GM21390 (cell line): ENCODE results near the gene ZNF117.
"Not testable (repeated sequence)": the region's sequence is repeated elsewhere in the genome, so short reads cannot be mapped to it uniquely, and the experiment has no call there.

Experiments
- ATAC-seq: cut with Tn5 transposase; IDR thresholded peaks from one replicate; pipeline ENCODE4 v1.9.1; 2021; ENCODE audit not compliant: unreplicated experiment

The ZNF117 gene

DNA sequence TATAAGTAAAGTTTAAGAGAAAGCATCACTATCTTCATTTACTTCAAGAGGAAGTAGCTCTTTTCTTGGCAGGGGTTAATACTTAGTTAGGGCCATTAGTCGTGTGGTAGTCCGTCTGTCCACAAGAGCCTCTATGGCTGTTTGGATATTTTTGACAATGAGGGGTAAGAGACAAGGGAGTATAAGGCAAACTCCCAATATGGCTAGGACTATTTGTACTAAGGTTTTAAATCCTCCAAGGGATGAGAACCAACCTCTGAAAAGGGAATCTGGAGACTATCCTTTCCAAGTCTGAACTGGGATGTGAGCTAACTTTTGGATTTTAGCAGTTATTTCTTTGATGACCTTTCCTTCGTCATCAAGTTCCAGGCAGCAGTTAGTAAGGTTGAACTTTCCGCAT is at the start of gene ZNF117:
Gene ZNF117 (minus strand): TSS at position 101 of the 400 bp plus-strand sequence.
- no peak for ATAC-seq

DNA sequence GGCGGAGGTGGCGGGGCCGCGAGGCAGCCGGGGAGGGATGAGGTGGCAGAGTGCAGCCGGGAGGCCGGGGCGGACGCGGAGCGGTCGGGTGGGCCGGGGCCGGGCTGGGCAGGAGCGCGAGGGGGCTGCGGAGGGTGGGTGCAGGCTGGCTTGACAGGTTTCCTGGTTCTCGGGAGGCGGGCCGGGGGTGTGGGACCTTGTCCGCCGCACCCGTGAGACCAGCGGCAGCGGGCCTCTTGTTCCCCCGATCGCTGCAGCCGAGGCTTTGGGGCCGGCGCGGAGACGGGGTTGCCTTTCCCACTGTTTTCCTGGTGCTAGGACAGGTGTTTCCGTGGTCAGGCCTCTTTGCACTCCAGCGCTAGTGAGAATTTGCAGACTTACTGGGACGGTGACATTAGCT is 47.9 kb upstream of the ZNF117 start:
- ATAC-seq: peak; percentile 26

DNA sequence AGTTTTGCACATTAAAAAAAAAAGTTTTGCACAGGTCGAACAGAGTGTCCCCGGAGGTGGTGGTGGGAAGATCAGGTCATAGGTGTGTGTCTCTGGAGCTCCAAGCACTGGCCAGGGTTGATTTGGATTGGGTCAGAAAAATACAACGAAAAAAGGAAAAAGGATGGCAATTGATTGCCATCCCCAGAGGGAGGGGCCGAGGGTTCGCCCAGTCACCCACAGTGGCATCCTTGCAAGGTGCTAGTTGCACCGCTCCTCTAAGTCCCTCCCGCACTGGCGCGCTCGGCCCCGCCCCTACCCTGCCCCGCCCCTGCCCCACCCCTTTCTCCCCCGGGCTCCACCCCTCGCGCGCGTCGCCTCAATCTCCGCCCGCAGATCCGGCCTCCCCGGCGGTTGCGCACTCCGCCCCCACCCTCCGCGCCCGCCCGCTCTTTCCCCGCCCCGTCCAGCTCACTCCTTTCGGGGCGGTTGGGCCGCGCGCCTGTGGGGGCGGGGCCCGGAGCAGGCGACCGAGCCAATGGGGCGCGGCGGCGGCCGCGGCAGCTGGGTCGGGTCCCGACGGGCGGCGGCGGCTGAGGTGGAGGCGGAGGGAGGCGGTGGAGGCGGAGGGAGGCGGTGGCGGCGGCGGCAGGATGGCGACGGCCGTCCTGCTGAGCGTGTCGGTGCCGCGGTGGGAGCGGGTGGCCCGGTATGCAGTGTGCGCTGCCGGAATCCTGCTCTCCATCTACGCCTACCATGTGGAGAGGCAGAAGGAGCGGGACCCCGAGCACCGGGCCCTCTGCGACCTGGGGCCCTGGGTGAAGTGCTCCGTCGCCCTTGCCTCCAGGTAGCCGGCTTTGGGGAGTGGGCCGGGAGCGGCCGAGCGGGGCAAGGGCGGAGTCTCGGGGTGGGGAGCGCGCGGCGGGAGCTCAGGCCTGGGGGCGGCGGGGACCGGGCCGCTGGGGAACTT is 47.2 kb upstream of the ZNF117 start:
- ATAC-seq: peak; percentile 80

DNA sequence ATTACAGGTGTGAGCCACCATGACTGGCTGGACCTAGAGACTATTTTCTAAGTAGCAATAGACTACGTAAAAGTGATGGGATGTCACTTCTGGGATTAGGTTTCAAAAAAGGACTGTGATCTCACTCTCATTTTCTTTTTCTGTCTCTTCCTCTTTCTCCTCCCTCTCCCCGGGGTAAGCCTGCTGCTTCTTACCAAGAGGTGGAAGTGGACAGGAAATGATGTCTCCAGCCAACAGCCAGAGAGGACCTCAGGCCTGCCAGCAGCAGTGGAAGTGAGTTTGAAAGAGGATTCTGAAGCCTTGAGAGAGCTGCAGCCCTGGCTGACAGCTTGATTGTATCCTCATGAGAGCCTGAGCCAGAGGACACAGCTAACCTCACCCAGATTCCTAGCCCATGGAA is 45.7 kb upstream of the ZNF117 start:
- ATAC-seq: not testable (repeated sequence)

DNA sequence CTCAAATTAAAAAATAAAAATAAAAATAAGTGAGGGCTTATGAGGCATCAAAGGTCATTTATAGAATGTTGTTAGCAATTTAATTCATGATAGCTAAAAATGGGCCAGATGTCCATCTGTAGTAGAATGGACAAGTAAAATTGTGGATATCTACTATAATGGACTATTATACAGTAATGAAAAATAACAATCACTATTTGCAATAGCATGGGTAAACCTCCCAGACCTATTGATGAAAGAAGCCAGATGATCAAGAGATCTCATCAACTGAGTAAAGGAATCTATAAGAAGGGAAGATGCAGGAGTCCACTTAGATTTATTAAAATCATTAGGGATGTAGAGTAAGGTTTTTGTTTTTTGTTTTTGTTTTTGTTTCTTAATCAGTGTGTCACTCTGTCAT is 44.6 kb upstream of the ZNF117 start:
- ATAC-seq: not testable (repeated sequence)

DNA sequence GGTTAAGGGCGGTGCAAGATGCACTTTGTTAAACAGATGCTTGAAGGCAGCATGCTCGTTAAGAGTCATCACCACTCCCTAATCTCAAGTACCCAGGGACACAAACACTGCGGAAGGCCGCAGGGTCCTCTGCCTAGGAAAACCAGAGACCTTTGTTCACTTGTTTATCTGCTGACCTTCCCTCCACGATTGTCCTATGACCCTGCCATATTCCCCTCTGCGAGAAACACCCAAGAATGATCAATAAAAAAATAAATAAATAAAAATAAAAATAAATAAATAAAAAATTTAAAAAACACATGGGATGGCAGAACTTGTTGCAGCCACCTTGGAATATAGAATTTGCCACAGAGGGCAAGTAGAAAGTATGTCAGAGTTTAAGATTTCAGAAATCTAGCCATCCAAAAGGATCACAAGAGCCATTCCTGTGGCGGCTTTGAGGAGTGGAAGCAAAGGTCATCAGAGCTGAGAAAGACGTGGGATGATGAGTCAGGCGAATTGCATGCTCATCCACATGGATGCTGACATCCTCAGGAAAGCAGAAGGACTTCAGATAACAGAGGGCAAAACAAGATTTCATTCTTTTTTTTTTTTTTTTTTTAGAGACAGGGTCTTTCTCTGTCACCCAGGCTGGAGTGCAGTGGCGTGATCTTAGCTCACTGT is 43.4 kb upstream of the ZNF117 start:
- ATAC-seq: not testable (repeated sequence)

DNA sequence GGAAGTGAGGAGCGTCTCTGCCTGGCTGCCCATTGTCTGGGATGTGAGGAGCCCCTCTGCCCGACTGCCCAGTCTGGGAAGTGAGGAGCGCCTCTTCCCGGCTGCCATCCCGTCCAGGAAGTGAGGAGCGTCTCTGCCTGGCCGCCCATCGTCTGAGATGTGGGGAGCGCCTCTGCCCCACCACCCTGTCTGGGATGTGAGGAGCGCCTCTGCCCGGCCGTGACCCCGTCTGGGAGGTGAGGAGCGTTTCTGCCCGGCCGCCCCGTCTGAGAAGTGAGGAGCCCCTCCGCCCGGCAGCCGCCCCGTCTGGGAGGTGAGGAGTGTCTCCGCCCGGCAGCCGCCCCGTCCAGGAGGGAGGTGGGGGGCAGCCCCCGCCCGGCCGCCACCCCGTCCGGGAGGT is 42.6 kb upstream of the ZNF117 start:
- ATAC-seq: not testable (repeated sequence)

DNA sequence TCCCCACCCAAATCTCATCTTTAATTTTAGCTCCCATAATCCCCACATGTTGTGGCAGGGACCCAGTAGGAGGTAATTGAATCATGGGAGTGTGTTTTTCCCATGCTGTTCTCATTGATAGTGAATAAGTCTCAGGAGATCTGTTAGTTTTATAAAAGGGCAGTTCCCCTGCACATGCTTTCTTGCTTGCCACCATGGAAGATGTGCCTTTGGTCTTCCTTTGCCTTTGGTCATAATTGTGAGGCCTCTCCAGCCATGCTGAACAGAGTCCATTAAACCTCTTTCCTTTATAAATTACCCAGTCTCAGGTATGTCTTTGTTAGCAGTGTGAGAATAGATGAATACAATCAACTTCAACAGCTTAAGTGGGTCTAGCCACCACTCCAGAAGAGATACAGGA is 34.2 kb upstream of the ZNF117 start:
- not testable (repeated sequence) for ATAC-seq

DNA sequence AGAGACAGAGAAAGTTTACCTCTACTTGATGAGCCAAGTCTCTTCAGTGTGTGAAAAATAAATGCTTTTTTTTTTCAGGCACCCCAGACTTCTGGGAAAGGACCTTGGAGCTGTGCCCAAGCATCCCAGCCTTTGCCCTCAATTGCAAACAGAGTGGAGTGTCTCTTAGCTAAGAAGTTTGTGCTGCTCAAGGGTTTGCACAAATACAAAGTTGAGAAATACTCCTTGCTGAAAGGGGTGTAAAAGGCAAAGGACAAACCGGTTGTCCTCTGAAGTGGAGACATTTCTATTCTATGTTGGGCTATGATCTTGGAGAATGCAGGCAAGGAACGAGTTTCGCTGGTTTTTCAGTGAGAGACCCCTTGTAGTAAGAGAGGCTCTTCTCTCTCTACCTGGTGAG is 30.1 kb upstream of the ZNF117 start:
- ATAC-seq: not testable (repeated sequence)

DNA sequence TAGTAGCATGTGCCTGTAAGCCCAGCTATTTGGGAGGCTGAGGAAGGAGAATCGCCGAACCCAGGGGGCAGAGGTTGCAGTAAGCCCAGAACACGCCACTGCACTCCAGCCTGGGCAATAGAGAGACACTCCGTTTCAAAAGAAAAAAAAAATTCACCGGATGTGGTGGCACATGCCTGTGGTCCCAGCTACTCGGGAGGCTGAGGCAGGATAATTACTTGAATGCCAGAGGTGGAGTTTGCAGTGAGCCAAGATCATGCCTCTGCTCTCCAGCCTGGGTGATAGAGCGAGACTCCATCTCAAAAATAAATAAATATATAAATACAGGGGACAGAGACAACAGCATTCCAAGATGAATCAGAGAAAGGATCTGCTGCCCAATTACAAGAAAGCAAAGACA is 19.0 kb upstream of the ZNF117 start:
- ATAC-seq: not testable (repeated sequence)

DNA sequence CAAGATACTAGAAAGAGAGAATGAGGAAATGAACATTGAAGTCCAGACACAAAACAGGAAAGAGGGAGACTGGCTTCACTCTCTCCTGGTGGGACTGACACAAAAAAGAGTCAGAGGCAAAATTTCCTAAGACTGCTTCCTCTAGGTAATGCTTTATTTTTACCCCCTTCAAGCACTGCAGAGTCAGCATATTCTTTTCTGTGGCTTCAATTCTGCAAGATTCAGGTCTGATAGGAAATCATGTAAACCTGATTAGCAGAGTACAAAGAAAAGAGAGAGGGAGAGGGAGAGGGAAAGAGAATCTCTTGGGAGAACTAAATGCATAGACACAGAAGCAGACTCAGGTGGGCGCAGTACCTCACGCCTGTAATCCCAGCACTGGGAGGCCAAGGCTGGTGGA is 18.6 kb upstream of the ZNF117 start:
- ATAC-seq: not testable (repeated sequence)

DNA sequence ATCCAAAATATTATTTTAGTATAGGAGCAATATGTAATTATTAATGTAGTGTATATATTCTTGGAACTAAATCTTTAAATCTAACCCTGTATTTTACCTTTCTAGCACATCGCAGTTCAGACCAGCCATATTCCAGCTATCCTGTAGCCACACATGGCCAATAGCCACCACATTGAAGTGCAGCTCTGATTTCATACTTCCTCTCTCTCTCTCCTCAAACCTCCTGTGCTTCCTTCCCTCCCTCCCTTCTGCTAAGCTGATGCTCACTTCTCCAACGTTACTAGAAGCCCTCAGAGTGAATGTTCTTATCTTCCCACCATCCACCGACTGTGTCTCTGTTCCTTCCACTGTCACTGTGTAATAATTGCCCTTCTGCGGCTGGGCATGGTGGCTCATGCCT is 16.2 kb upstream of the ZNF117 start:
- ATAC-seq: not testable (repeated sequence)

DNA sequence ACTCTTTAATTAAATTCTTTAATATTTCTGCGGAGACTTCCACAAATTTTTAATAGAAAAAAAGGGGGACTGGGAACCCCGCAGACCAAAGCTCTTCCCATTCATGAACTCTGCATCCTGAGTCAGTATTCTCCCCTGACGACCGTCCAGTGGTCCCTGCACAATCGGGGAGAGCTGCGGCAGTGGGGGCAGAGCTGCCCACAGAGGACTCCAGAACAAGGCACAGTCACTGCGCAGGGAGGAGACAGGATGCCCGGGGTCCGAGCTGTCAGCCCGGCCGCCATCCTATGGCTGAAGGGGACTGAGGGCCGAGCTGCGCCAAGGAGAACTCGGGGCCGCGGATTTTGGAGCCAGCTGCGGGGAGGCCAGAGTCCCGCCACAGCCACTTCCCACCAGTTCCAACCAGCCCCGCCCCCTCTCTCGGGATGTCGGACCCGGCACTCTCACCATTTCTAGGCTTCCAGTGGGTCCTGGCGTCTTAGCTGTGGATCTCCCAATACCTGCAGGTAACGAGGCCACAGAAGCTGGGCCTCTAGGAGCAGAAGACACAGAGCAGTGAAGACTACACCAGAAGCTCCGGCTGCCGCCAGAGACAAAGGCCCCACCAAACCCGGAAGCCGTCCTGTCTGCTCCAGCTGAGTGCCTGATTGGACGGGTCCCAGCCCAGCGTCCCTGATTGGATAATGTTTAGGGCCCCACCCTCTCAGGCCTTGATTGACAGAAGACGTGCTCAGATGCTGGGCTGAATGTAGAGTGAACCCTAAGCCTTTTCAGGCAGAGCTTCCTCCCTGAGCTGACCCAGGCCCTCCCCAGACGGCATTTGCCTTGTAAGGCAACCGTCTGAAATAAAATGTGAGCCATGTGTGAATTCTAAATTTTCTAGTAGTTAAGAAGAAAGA is 15.5 kb upstream of the ZNF117 start, which contains the start of gene ERV3-1:
Gene ERV3-1 (minus strand): TSS at position 594 of the 899 bp plus-strand sequence. CDS start 13,661 bp downstream, outside the sequence.
- ATAC-seq: peak; percentile 100

DNA sequence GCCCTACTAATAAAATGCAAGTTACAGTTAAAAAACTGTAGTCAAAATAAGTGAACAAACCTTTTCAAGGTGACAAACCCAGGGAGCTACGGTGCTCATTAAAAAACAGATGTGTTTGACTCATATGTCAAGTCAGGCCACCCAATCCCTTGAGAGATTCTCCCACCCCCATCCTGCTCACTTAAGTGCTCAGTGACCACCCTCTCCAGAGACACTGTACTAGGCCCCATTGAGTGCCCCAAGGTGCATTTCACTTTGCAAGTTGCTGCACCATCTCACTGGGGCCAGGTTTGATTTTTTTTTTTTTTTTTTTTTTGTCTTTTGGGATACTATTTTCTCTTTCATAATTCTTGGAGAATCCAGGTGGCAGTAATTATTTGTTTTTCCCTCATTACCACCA is 13.7 kb upstream of the ZNF117 start:
- ATAC-seq: no peak

DNA sequence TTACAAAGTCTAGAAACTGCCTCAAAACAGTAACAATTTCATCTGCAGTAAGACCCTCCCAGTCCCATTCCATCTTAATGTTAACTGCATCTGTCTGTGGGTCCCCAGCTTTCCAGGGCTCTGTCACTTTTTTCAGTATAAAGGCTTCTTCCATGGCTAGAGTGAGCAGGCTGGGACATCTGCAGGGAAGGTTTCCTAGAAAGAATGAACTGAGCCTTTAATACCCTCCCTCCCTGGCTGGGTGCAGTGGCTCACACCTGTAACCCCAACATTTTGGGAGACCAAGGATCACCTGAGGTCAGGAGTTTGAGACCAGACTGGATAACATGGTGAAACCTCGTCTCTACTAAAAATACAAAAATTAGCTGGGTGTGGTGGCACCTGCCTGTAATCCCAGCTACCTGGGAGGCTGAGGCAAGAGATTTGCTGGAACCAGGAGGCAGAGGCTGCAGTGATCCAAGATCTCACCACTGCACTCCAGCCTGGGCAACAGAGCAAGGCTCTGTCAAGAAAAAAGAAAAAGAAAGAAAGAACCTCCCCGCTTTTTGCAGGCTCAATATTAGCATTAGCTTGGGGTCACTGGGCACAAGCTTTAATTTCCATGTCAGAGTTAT is 12.2 kb upstream of the ZNF117 start:
- no peak for ATAC-seq

DNA sequence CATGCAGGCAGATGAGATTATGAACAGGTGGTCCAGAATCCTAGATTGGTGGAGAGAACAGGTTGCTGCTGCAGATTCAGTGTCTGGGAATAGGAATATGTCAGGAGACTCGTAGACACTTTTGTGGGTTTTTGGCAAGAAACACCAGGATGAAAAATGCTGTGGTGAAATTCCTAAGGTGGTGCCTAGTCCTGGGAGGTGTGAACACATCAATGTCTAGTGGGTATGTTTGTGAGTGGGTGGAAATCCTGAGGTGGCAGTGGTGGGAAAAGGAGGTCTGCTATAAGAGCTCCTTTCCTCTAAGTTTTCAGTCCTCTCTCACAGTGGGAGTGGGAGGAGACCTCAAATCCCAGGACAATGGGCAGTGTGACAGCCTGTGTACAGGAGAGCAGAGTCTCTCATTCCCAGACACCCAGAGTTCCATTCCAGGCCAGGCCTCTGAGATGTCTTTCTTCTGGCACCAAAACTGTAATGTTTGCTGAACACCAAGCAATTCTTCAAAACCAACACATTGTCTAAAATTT is 10.5 kb upstream of the ZNF117 start:
- no peak for ATAC-seq

DNA sequence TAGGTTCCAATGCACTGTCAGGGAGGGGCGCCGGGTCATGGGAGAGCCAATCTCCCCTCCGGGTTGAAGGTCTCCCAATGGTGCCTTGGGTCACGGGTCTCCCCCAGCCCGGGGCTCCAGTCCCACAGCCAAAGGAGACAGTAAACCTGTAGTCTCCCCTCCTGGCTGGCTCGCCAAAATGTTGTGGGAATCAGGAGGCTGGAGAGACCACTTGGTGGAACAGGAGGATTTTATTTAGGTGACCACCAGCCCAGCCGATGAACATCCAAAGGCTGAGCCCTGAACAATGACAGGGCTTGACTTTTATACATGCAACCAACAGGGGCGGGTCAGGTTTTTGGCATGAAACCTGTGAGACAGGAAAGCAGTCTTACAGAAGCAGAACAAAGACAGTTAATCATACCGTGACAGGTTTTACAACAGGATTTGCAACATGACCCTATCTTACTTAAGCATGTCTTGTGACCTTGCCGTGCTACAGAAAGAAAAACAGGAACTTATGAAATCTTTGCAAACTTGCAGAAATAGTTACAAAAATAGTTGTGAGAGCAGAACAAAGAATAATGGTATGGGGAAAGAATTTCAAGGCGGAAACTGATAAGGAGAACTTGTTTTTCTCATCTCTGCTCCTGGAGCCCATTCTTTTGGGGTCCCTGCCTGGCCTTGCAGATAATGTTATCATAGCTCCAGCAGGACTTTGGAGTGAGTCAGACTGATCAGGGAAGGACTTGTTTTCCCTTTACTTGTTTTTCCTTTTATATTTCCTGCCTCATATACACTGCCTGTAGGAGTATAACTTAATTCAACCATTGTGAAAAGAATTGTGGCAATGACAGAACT is 8.5 kb upstream of the ZNF117 start:
- ATAC-seq: peak; percentile 65

DNA sequence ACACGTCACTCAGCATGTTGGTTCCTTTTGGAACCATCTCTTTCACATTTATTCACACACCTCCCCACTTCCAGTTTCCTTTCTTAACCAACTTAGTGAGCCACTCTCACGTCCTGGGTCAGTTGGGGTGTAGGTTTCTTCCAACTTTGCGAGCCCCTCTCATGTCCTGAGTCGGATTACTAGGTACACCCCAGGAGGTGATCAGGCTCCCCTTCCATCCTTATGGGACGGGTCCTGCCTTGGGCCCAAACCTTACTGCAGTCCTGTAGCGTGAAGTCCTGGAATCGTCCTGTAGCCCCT is 8.0 kb upstream of the ZNF117 start:
- ATAC-seq: no peak

DNA sequence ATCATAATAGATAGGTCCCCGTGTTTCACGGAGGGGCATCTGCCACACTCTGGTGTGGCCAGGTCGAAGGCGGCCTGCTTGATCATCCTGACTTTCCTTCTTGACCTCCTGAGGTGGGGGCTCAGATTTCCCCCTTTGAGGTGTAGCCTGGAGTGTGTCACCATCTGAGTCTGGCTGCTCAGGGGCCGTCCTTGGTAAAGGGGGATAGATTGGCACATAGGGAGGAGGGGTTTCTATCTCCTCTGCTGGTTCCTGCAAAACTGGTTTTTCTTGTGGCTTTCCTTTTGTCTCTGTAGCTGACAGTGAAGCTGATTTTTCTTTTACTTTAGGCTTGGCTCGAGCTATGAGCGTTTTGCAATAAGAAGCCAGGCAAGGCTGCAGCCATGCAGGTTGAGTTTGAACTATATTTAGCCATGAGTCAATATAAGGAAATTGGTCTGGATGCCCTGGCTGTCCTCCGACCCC is 7.1 kb upstream of the ZNF117 start:
- no peak for ATAC-seq
